GM13976 (cell line): ENCODE measurements around the gene ANKRD40.

Experiments
- DNase-seq: peaks from one replicate; pipeline ENCODE4 v3.0.0; 2012; ENCODE audit warnings: low spot score
- CTCF ChIP-seq: IDR thresholded peaks from 2 replicates; pipeline ENCODE4 v1.5.1; 2012; ENCODE audit warnings: borderline replicate concordance, mild to moderate bottlenecking; ENCODE audit not compliant: insufficient read depth; ENCODE audit errors: extremely low read depth, missing control alignments, control extremely low read depth
- in situ Hi-C: fragments of 300-500 bp; cut with MboI; formaldehyde crosslinking; loops from one replicate; pipeline ENCODE4 v1.12.0; 2022; ENCODE audit warnings: low sequenced_read_pairs, mixed read lengths, inconsistent platforms; ENCODE audit not compliant: unreplicated experiment

ANKRD40 gene

GRCh38 chr17:50662632-50663225, 45.0 kb downstream of the ANKRD40 start:
- in situ Hi-C loops: no loop called here
- DNase-seq: no peak

GRCh38 chr17:50661795-50662391, 45.8 kb downstream of the ANKRD40 start:
- in situ Hi-C loops: no loop called here
- DNase-seq: no peak
- TF ChIP-seq CTCF: no peak

More at GRCh38 chr17:50662632-50663225, 45.0 kb downstream of the ANKRD40 start:
- no peak for TF ChIP-seq CTCF

- in situ Hi-C loops: no loop called here
- DNase-seq: no peak
- TF ChIP-seq CTCF: no peak
Measured at GRCh38 chr17:50661348-50661747, 46.4 kb downstream of the ANKRD40 start.

DNA sequence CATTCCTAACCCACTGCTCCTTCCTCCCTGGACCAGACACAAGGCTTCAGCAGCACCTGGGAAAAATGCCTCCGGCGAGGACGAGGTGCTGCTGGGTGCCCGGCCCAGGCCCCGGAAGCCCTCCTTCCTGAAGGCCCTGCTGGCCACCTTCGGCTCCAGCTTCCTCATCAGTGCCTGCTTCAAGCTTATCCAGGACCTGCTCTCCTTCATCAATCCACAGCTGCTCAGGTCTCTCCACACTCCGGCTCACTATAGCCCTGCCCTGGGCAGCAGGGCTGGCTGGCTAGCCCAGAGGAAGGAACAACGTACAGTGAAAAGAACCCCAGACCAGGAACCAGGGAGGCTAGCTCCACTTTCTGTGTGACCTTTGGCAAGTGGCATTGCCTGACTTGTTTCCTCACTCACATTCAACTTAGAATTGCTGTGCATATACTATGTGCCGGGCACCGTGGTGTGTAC, 46.8 kb downstream of the ANKRD40 start:
- in situ Hi-C loops: no loop called here
- no peak for TF ChIP-seq CTCF
- DNase-seq: no peak

- TF ChIP-seq CTCF: no peak
- in situ Hi-C loops: no loop called here
- no peak for DNase-seq
Measured at GRCh38 chr17:50660042-50660886, 47.5 kb downstream of the ANKRD40 start.

DNA sequence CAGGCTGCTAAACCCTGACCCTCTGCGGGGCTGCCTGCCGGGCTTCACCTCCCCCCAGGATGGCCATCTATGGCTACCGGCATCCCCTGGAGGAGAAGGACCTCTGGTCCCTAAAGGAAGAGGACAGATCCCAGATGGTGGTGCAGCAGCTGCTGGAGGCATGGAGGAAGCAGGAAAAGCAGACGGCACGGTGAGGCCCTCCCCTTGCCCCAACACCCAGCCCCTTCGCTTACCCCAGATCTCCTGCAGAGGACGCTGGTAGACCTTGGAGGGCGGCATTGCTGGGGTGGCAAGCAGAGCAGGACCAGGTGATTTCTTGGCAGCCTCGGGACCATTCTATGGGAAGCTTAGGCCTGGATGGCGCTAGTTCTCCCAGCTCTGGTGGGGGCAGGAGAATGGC, 48.5 kb downstream of the ANKRD40 start:
- TF ChIP-seq CTCF: no peak
- no peak for DNase-seq
- in situ Hi-C loops: no loop called here
